ENCODE results near the gene ASB15. TPM values are rescaled to one million over a fixed set of nuclear protein-coding genes. Genes with fewer than 3 reads are reported as not detected.

The ASB15 gene
- total and polyA plus RNA-seq, 2 of the 8 experiments (the other 6 are each of a cell fraction or from before 2014, with no cell fraction given) = not detected

DNA sequence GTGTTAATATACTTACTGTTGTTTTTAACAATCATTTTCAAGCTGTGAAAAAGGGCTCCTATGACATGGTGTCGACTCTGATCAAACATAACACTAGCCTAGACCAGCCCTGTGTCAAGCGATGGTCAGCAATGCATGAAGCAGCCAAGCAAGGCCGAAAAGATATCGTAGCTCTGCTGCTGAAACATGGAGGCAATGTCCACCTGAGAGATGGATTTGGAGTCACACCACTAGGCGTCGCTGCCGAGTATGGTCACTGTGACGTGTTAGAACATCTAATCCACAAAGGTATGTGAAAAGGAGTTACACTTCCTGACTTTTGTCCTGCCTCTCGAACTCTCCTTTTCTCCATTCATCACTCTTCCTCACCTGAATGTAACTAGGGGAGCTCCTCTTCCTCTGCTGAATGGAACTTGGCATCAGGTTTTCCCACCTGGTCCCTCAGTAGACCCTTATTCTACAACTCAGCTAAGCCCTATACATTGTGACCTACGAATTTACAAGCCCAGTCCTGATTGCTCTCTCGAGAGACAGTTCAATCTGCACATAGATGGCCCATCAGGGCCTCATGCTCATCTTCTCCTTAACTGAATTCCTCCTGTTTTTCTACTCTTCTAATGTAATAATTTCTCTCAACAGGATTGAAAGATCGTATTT is 23.0 kb downstream of the ASB15 start (continued):
- no peak for TF ChIP-seq FOSL1 (IDR thresholded peaks at IDR 0.05; ENCODE audit: insufficient read depth, low read depth, low read length)
